Vagina (tissue), 2 donors: Measurements from ENCODE around the gene DKK1. TPM values are rescaled to one million over a fixed set of nuclear protein-coding genes. Genes with fewer than 3 reads are reported as not detected.

ENCODE experiments used
- DNase-seq, 2 donors: peaks; one replicate each; pipeline ENCODE4 v3.0.0-alpha.2; 2017; ENCODE audit errors: extremely low spot score in 2 of 2
- H3K27ac ChIP-seq: fragments of 200-600 bp; sonication (generic); one replicate; pipeline ENCODE4 v1.5.1; 2019
- H3K27me3 ChIP-seq: fragments of 200-600 bp; sonication (generic); one replicate; pipeline ENCODE4 v1.5.1; 2019
- H3K36me3 ChIP-seq, 2 donors: fragments of 200-600 bp; sonication (generic); one replicate each; pipeline ENCODE4 v1.5.1; 2017 to 2019
- H3K4me1 ChIP-seq: fragments of 200-600 bp; sonication (generic); one replicate; pipeline ENCODE4 v1.5.1; 2019
- H3K4me3 ChIP-seq, 2 donors: fragments of 200-600 bp; sonication (generic); 1 replicate in 1 of 2; 2 replicates in 1 of 2; pipeline ENCODE4 v1.5.1; 2016 to 2019
- H3K9me3 ChIP-seq: fragments of 200-600 bp; sonication (generic); one replicate; pipeline ENCODE4 v1.5.1; 2019
- CTCF ChIP-seq, 3 experiments: fragments of 450-650 bp in 2 of 3; fragments of 200-600 bp in 1 of 3; sonication (generic) in 1 of 3; IDR thresholded peaks; one replicate each; pipeline ENCODE4 v1.5.1; 2017 to 2019; ENCODE audit warnings: antibody characterized with exemption in 3 of 3, mild to moderate bottlenecking in 2 of 3, moderate library complexity in 2 of 3
- POLR2A ChIP-seq, 2 donors: fragments of 450-650 bp; IDR thresholded peaks; one replicate each; pipeline ENCODE4 v1.6.1; 2017; ENCODE audit warnings: antibody characterized with exemption in 2 of 2, mild to moderate bottlenecking in 2 of 2, moderate library complexity in 2 of 2
- POLR2AphosphoS5 ChIP-seq, 2 donors: sonication (generic); formaldehyde crosslinking; IDR thresholded peaks; one replicate each; pipeline ENCODE4 v1.9.0; 2017; ENCODE audit warnings: antibody characterized with exemption in 2 of 2, mild to moderate bottlenecking in 2 of 2, low read depth in 1 of 2; ENCODE audit not compliant: insufficient read depth in 1 of 2
- intact Hi-C: fragments of 100-400 bp; cut with DNase I; formaldehyde crosslinking; loops from one replicate; pipeline ENCODE4 v1.15.1; 2023
- total RNA-seq: library from RNA; depleted of rRNA; stranded (reverse); fragments of >200 nt; gene quantifications from one replicate; pipeline ENCODE4 v1.2.3, GENCODE V29; 2016

Gene DKK1
- total RNA-seq, 1 donor from 2014 or later: 14.0 TPM

DNA sequence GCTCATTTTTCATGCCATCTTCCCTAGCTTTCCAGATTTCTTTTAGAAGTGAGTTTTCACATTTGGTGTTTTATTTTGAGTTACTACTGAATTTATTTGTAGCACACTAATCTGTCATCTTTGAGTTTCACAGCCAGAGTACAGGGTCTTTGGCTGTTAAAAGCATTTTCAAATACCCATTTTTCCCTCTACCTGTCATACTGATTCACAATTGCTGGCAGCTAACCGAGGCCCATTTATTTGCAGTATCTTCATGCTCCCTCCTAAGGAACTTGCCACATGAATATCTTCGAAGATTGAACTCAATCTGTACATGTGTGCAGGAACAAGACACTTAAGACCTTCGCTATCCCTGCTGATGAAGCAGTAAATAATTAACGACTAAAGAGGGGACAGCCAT, 44.8 kb upstream of the DKK1 start:
- no peak overlapping the region for H3K4me3 ChIP-seq
- TF ChIP-seq CTCF (IDR thresholded peaks at IDR 0.05): no peak
- no peak for TF ChIP-seq POLR2AphosphoS5 (IDR thresholded peaks at IDR 0.05; ENCODE audit: insufficient read depth in 1 of 2, low read depth in 1 of 2)
- no peak for TF ChIP-seq POLR2A (IDR thresholded peaks at IDR 0.05)
- H3K9me3 ChIP-seq: no peaks in the 10 kb centered on the region
- no peaks in the 10 kb centered on the region for H3K27me3 ChIP-seq
- no peak for DNase-seq
- no peaks in the 10 kb centered on the region for H3K36me3 ChIP-seq
- no peaks in the 10 kb centered on the region for H3K4me1 ChIP-seq
- no peak overlapping the region for H3K27ac ChIP-seq
- intact Hi-C loops: no loop called here

DNA sequence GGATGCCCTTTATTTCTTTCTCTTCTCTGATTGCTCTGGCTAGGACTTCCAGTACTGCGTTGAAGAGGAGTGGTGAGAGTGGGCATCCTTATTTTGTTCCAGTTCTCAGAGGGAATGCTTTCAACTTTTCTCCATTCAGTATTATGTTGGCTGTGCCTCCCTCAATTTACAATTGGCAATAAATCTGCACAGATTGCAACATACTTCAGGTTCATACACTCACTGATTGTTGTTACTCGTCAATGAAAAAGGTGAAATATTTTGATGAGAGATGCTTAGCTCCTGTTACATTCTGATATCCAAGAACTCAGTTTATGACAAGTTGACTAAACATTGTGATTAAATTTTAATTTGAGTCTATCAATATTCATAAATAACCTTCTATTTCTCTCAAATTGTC, 37.9 kb upstream of the DKK1 start:
- Histone ChIP-seq H3K4me3 (no peak overlapping the region), H3K9me3 (no peaks in the 10 kb centered on the region), H3K27me3 (no peaks in the 10 kb centered on the region), H3K27ac (no peak overlapping the region), H3K36me3 (no peaks in the 10 kb centered on the region), H3K4me1 (no peaks in the 10 kb centered on the region)
- TF ChIP-seq CTCF (IDR thresholded peaks at IDR 0.05) (no peak), POLR2AphosphoS5 (IDR thresholded peaks at IDR 0.05; ENCODE audit: insufficient read depth in 1 of 2, low read depth in 1 of 2) (no peak), POLR2A (IDR thresholded peaks at IDR 0.05) (no peak)
- intact Hi-C loops: no loop called here
- DNase-seq: no peak

DNA sequence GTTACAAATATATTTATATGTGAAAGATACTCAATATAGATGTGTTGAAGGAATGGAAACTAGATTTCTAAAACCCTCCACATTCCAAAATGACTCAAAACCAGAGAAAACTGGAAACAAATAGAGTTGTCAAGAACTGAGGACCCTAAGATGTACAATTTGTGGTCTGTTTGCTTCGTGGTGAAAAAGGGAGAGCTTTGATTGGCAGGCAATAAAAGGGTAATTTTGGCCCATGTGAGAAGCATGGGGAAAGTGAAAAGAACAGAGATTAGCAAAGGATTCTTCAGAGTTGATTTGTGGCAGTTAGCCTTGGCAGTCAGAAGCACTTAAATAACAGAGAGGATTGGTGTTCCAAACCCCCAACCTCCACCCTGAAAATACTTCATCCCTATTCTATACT, 37.1 kb upstream of the DKK1 start:
- no peaks in the 10 kb centered on the region for H3K36me3 ChIP-seq
- no peak overlapping the region for H3K4me3 ChIP-seq
- H3K9me3 ChIP-seq: no peaks in the 10 kb centered on the region
- H3K4me1 ChIP-seq: no peaks in the 10 kb centered on the region
- H3K27ac ChIP-seq: no peak overlapping the region
- H3K27me3 ChIP-seq: no peaks in the 10 kb centered on the region
- no peak for TF ChIP-seq POLR2A (IDR thresholded peaks at IDR 0.05)
- TF ChIP-seq POLR2AphosphoS5 (IDR thresholded peaks at IDR 0.05; ENCODE audit: insufficient read depth in 1 of 2, low read depth in 1 of 2): no peak
- no peak for TF ChIP-seq CTCF (IDR thresholded peaks at IDR 0.05)
- intact Hi-C loops: no loop called here
- DNase-seq: no peak

- Histone ChIP-seq H3K27me3 (no peaks in the 10 kb centered on the region), H3K4me3 (no peak overlapping the region), H3K27ac (no peak overlapping the region), H3K36me3 (no peaks in the 10 kb centered on the region), H3K4me1 (no peaks in the 10 kb centered on the region), H3K9me3 (no peaks in the 10 kb centered on the region)
- TF ChIP-seq CTCF (IDR thresholded peaks at IDR 0.05) (no peak), POLR2AphosphoS5 (IDR thresholded peaks at IDR 0.05; ENCODE audit: insufficient read depth in 1 of 2, low read depth in 1 of 2) (no peak), POLR2A (IDR thresholded peaks at IDR 0.05) (no peak)
- no peak for DNase-seq
- intact Hi-C loops: no loop called here
Measured at GRCh38 chr10:52279546-52279945, 34.5 kb upstream of the DKK1 start.

- Histone ChIP-seq H3K27ac (no peak overlapping the region), H3K36me3 (no peaks in the 10 kb centered on the region), H3K9me3 (no peaks in the 10 kb centered on the region), H3K4me1 (no peaks in the 10 kb centered on the region), H3K27me3 (no peaks in the 10 kb centered on the region), H3K4me3 (no peak overlapping the region)
- intact Hi-C loops: no loop called here
- no peak for TF ChIP-seq POLR2AphosphoS5 (IDR thresholded peaks at IDR 0.05; ENCODE audit: insufficient read depth in 1 of 2, low read depth in 1 of 2)
- no peak for TF ChIP-seq CTCF (IDR thresholded peaks at IDR 0.05)
- TF ChIP-seq POLR2A (IDR thresholded peaks at IDR 0.05): no peak
- DNase-seq: no peak
Measured at GRCh38 chr10:52280051-52280450, 34.0 kb upstream of the DKK1 start.
